CD4-positive, alpha-beta memory T cell (primary cell): ENCODE results near the gene FHOD3. TPM values are rescaled to one million over a fixed set of nuclear protein-coding genes. Genes with fewer than 3 reads are reported as not detected.
A peak's percentile ranks its signal among the peaks of the same experiment; 100 is the strongest.

Experiments
- CTCF ChIA-PET: fragments of 350-600 bp; sonication (Branson Sonifier 250); formaldehyde crosslinking; loops from one replicate; lab custom pipeline; 2021; ENCODE audit warnings: inconsistent platforms; ENCODE audit not compliant: partially characterized antibody; lab: Charles Lee
- POLR2A ChIA-PET: fragments of 350-600 bp; sonication (Branson Sonifier 250); formaldehyde crosslinking; loops from one replicate; lab custom pipeline; 2021; ENCODE audit not compliant: partially characterized antibody; lab: Charles Lee
- DNase-seq, 5 donors: peaks; one replicate each; pipeline versions ENCODE4 v3.0.0 to v3.0.0-alpha.2; 2020 to 2022; ENCODE audit warnings: mixed read lengths in 1 of 5
- H3K27ac ChIP-seq: one replicate; pipeline ENCODE4 v1.7.0; 2013; ENCODE audit warnings: low read depth, low read length
- H3K27me3 ChIP-seq: 2 replicates; pipeline ENCODE4 v1.7.0; 2013; ENCODE audit warnings: mild to moderate bottlenecking, low read length, moderate library complexity; ENCODE audit not compliant: insufficient read depth
- H3K36me3 ChIP-seq: 2 replicates; pipeline ENCODE4 v1.7.0; 2013; ENCODE audit warnings: mild to moderate bottlenecking, low read length, moderate library complexity; ENCODE audit not compliant: insufficient read depth
- H3K4me1 ChIP-seq: 2 replicates; pipeline ENCODE4 v1.7.0; 2013; ENCODE audit warnings: mild to moderate bottlenecking, low read length, moderate library complexity; ENCODE audit not compliant: insufficient read depth
- H3K4me3 ChIP-seq, 2 donors: one replicate each; pipeline ENCODE4 v1.7.0; 2013; ENCODE audit warnings: low read length in 2 of 2, mild to moderate bottlenecking in 1 of 2
- H3K9me3 ChIP-seq, 2 donors: one replicate each; pipeline ENCODE4 v1.7.0; 2013; ENCODE audit warnings: low read length in 2 of 2, control low read depth in 1 of 2; ENCODE audit not compliant: control insufficient read depth in 1 of 2
- H3K27ac Mint-ChIP-seq, 7 donors: one replicate each; pipeline ENCODE4 v1.8.0; 2020 to 2021; ENCODE audit warnings: mixed read lengths in 7 of 7, mild to moderate bottlenecking in 6 of 7, inconsistent platforms in 3 of 7, moderate library complexity in 3 of 7
- H3K27me3 Mint-ChIP-seq, 2 donors: one replicate each; pipeline ENCODE4 v1.8.0; 2020 to 2021; ENCODE audit warnings: mixed read lengths in 2 of 2
- H3K36me3 Mint-ChIP-seq, 2 donors: one replicate each; pipeline ENCODE4 v1.8.0; 2020 to 2021; ENCODE audit warnings: mixed read lengths in 2 of 2, inconsistent platforms in 1 of 2, mild to moderate bottlenecking in 1 of 2
- H3K4me1 Mint-ChIP-seq, 4 donors: one replicate each; pipeline ENCODE4 v1.8.0; 2020 to 2021; ENCODE audit warnings: mixed read lengths in 4 of 4, mild to moderate bottlenecking in 1 of 4
- H3K4me3 Mint-ChIP-seq, 8 donors: one replicate each; pipeline ENCODE4 v1.8.0; 2020 to 2021; ENCODE audit warnings: mixed read lengths in 8 of 8, mild to moderate bottlenecking in 7 of 8, moderate library complexity in 6 of 8, inconsistent platforms in 3 of 8
- H3K9me3 Mint-ChIP-seq, 8 donors: one replicate each; pipeline ENCODE4 v1.8.0; 2020 to 2021; ENCODE audit warnings: mixed read lengths in 8 of 8, mild to moderate bottlenecking in 5 of 8, inconsistent platforms in 3 of 8, moderate library complexity in 1 of 8
- intact Hi-C: fragments of 100-400 bp; cut with micrococcal nuclease; formaldehyde crosslinking; loops from one replicate; pipeline ENCODE4 v1.15.1; 2023
- polyA plus RNA-seq, 2 donors: library from polyadenylated mRNA; unstranded; fragments of 300-500 nt; fragmentation: Illumina TruSeq; gene quantifications; one replicate each; pipeline ENCODE4 v1.2.3, GENCODE V29; 2021
- total RNA-seq, 2 experiments: library from RNA; stranded (reverse); gene quantifications; one replicate each; pipeline ENCODE4 v1.2.3, GENCODE V29; 2021

FHOD3 gene
- total RNA-seq (not detected), polyA plus RNA-seq (not detected)

DNA sequence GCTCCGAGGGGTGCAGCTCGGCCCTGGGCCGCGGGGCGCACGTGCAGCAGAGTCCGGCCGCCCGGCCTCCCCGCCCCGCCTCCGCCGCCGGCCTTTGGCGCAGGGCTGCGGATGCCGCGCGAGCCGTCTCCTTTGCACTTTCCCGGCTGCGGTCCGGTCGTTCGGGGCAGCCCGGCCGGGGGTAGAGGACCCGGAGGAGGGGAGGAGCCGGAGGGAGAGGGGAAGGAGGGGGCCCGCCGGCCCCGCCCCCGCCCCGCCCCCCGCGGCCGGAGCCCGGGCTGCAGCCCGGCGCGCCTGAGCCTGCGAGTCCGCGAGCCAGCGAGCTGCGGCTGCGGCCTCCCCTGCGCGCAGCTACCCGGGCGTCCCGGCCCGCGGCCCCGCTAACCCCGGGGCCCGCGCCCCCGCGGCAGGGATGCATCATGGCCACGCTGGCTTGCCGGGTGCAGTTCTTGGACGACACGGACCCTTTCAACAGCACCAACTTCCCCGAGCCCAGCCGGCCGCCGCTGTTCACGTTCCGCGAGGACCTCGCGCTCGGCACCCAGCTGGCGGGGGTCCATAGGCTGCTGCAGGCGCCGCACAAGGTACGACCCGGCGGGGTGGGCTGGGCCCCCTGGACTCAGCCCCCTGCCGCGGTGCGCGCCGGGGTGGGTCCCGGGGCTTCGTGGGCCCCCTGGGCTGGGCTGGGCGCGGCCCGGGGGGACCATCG is at the start of gene FHOD3:
Gene FHOD3, plus strand, starts transcription at position 297 of the 709 bp plus-strand sequence. Its CDS starts 123 bp downstream, at position 420.
- no peak within 1 kb of the TSS for H3K4me3 ChIP-seq
- H3K27me3 ChIP-seq: peaks cover 15% of the 10 kb centered on the region
- ChIA-PET POLR2A (no interaction called here), CTCF (no interaction called here)
- peaks cover 8% of the 10 kb centered on the region for H3K4me1 ChIP-seq
- H3K9me3 Mint-ChIP-seq: no peaks in the 10 kb centered on the region
- no peaks in the 10 kb centered on the region for H3K36me3 Mint-ChIP-seq
- H3K27me3 Mint-ChIP-seq: peaks cover 14 to 20% of the 10 kb centered on the region in 2 donors
- H3K4me3 Mint-ChIP-seq: peak within 1 kb of the TSS in 4 of 8 donors; percentile 17 to 68 (median 46)
- no peak within 1 kb of the TSS for H3K27ac Mint-ChIP-seq
- no peaks in the 10 kb centered on the region for H3K36me3 ChIP-seq
- peaks cover 0 to 4% (median 0%) of the 10 kb centered on the region in 4 donors for H3K4me1 Mint-ChIP-seq
- no peak within 1 kb of the TSS for H3K27ac ChIP-seq
- no peaks in the 10 kb centered on the region for H3K9me3 ChIP-seq
- intact Hi-C loops: no loop called here
- DNase-seq: no peak

DNA sequence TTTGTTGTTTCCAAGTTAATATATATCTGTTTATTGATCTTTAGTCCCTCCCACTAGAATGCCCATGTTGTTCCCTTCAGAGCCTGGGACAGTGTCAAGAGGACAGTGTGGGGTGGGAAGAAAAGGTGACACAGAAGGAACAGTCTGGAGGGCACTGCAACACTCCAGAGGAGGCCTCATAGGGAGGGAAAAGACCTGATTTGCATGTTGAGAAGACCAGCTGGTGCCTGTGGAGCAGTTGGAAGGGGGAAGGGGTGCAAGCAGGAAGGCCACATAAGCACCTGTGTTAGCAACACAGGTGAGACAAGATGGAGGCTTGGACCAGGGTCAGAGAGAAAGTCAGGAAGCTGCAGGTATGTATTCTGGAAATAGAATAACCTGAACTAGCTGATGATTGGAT is 48.1 kb upstream of the FHOD3 start:
- Histone ChIP-seq H3K27ac (no peak overlapping the region), H3K4me1 (no peaks in the 10 kb centered on the region), H3K27me3 (no peaks in the 10 kb centered on the region), H3K9me3 (no peaks in the 10 kb centered on the region), H3K4me3 (no peak overlapping the region), H3K36me3 (no peaks in the 10 kb centered on the region)
- Mint-ChIP-seq H3K36me3 (peaks cover 0 to 2% of the 10 kb centered on the region in 2 donors), H3K27ac (no peak overlapping the region), H3K4me3 (no peak overlapping the region), H3K9me3 (peaks cover 3 to 30% (median 17%) of the 10 kb centered on the region in 8 donors), H3K4me1 (no peaks in the 10 kb centered on the region), H3K27me3 (peaks cover 19 to 23% of the 10 kb centered on the region in 2 donors)
- DNase-seq: no peak
- POLR2A ChIA-PET: no interaction called here
- CTCF ChIA-PET: no interaction called here
- intact Hi-C loops: no loop called here

DNA sequence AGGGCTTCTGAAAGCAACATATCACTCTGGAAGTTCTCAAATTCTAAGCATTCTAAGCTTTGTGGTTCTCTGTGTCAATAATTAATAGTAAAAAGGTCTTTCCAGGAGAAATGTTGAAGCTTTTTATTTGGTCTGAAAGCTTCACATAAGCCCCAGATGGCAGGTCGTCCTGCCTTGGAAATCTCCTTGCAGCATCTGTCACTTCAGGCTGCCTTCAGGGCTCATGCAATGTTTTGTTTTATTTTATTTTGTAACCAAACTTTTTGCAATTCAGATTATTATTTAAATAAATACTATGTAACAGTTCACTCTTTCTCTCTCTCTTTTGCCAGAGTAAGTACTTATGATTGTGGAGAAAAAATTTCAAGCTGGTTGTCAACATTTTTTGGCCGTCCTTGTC is 46.7 kb upstream of the FHOD3 start:
- H3K4me1 Mint-ChIP-seq: no peaks in the 10 kb centered on the region
- peaks cover 0 to 2% of the 10 kb centered on the region in 2 donors for H3K36me3 Mint-ChIP-seq
- Histone ChIP-seq H3K9me3 (no peaks in the 10 kb centered on the region), H3K4me3 (no peak overlapping the region), H3K36me3 (no peaks in the 10 kb centered on the region), H3K4me1 (no peaks in the 10 kb centered on the region), H3K27ac (no peak overlapping the region), H3K27me3 (no peaks in the 10 kb centered on the region)
- intact Hi-C loops: no loop called here
- peaks cover 0 to 17% (median 9%) of the 10 kb centered on the region in 8 donors for H3K9me3 Mint-ChIP-seq
- POLR2A ChIA-PET: no interaction called here
- H3K27me3 Mint-ChIP-seq: peaks cover 17 to 19% of the 10 kb centered on the region in 2 donors
- H3K27ac Mint-ChIP-seq: no peak overlapping the region
- no peak overlapping the region for H3K4me3 Mint-ChIP-seq
- CTCF ChIA-PET: no interaction called here
- no peak for DNase-seq

DNA sequence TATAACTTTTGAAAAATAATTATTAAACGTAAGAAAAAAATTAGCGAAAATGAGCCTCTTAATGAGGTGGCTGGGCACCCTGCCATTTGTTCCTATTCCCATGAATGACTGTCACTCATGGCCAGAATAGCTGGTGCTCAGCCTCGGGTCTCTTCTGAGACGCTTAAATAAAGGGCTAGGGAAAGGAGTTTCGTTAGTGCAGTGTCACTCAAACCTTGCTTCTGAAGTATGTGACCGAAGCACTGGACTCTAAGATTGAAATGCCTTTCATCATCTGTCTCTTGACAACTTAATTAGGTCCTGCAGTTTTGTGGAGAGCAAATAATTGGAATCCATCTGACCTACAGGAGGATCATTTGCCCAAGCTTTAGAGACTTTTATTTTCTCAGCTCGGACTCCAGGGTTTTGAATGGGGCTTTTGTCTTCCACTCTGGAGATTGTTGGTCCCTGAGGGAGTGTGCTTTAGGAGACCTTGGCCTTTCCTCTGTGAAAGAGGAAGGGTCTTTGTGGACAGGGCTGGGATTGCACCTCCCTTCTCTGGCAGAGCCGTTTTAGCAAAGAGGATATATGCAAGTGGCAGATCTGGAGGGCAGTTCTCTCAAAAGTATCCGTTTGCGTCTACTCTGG is 42.3 kb upstream of the FHOD3 start:
- ChIA-PET CTCF (no interaction called here), POLR2A (no interaction called here)
- H3K36me3 Mint-ChIP-seq: no peaks in the 10 kb centered on the region

DNA sequence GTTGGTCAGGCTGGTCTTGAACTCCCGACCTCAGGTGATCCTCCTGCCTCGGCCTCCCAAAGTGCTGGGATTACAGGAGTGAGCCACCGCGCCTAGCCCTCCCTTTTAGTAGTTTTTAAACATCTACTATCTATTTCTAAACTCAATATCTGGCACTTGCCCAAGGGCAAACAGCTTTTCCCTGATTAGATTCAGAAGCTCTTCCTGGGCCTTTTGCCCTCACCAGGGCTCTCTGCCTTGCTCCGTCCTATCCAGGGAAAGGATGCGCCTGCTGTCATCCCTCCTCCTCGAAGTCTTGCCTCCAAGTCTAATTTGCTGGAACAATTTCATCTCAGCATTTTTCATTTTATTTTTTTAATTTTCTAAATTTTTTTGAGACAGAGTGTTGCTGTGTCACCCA is 41.4 kb upstream of the FHOD3 start:
- no peaks in the 10 kb centered on the region for H3K27me3 ChIP-seq
- no peak overlapping the region for H3K27ac ChIP-seq
- Mint-ChIP-seq H3K4me3 (no peak overlapping the region), H3K27me3 (peaks cover 0 to 5% of the 10 kb centered on the region in 2 donors), H3K4me1 (no peaks in the 10 kb centered on the region), H3K36me3 (no peaks in the 10 kb centered on the region), H3K9me3 (no peaks in the 10 kb centered on the region), H3K27ac (no peak overlapping the region)
- ChIA-PET POLR2A (no interaction called here), CTCF (no interaction called here)
- DNase-seq: no peak
- H3K9me3 ChIP-seq: no peaks in the 10 kb centered on the region
- intact Hi-C loops: no loop called here
- no peaks in the 10 kb centered on the region for H3K4me1 ChIP-seq
- no peaks in the 10 kb centered on the region for H3K36me3 ChIP-seq
- no peak overlapping the region for H3K4me3 ChIP-seq

More for the DNA sequence above, 42.3 kb upstream of the FHOD3 start:
- no peaks in the 10 kb centered on the region for H3K4me1 ChIP-seq
- no peaks in the 10 kb centered on the region for H3K9me3 ChIP-seq
- Mint-ChIP-seq H3K9me3 (no peaks in the 10 kb centered on the region), H3K4me1 (no peaks in the 10 kb centered on the region), H3K27ac (no peak overlapping the region), H3K27me3 (peaks cover 0 to 5% of the 10 kb centered on the region in 2 donors), H3K4me3 (no peak overlapping the region)
- intact Hi-C loops: no loop called here
- no peak overlapping the region for H3K27ac ChIP-seq
- no peak overlapping the region for H3K4me3 ChIP-seq
- H3K27me3 ChIP-seq: no peaks in the 10 kb centered on the region
- no peaks in the 10 kb centered on the region for H3K36me3 ChIP-seq
- DNase-seq: no peak

DNA sequence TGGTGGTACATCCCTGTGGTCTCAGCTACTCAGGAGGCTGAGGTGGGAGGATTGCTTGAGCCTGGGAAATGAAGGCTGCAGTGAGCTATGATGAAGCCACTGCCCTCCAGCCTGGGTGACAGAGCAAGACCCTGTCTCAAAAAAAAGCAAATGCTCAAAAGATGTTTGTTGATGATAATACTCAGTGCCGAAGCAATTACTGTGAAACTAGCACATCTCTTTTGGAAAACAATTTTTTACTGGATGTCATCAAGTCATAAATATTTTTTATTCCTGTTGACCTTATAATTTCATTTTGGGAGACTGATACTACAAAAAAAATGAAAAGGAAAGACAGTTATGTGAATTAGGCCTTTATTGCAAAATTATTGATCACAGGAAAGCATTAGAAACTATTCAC is 34.5 kb upstream of the FHOD3 start:
- H3K27me3 ChIP-seq: no peaks in the 10 kb centered on the region
- Mint-ChIP-seq H3K9me3 (no peaks in the 10 kb centered on the region), H3K36me3 (no peaks in the 10 kb centered on the region), H3K27ac (no peak overlapping the region), H3K4me3 (no peak overlapping the region), H3K27me3 (peaks cover 2 to 3% of the 10 kb centered on the region in 2 donors), H3K4me1 (no peaks in the 10 kb centered on the region)
- no peak for DNase-seq
- no peak overlapping the region for H3K27ac ChIP-seq
- H3K4me1 ChIP-seq: no peaks in the 10 kb centered on the region
- no peaks in the 10 kb centered on the region for H3K9me3 ChIP-seq
- H3K36me3 ChIP-seq: no peaks in the 10 kb centered on the region
- intact Hi-C loops: no loop called here
- no peak overlapping the region for H3K4me3 ChIP-seq
- ChIA-PET POLR2A (no interaction called here), CTCF (no interaction called here)

DNA sequence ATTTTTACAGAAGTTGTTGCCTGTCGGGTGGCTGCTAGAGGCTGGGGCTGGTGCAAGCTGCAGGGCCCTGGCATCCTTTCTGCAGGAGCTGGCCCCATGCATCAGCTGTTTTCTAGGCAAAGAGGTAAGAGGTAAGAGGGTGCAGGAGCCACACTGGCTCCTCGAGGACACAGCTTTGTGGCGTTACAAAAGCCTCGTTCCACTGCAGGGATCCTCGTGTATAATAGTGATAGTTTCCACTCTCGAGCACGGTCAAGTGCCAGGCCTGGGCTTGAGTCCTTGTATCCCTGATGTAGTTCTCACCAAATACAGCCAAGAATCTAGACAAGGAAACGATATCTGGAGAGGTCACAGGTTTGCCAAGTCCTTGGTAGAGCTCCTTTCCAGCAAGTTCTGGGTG is 33.2 kb upstream of the FHOD3 start:
- H3K9me3 ChIP-seq: no peaks in the 10 kb centered on the region
- H3K27me3 Mint-ChIP-seq: peaks cover 0 to 2% of the 10 kb centered on the region in 2 donors
- no peak for DNase-seq
- POLR2A ChIA-PET: interaction anchor here (0.6 kb wide), 1 partner anchor 179 kb away, joined by 3 read pairs; no protein-coding TSS in a partner anchor
- no peaks in the 10 kb centered on the region for H3K4me1 Mint-ChIP-seq
- H3K4me3 ChIP-seq: no peak overlapping the region
- no peaks in the 10 kb centered on the region for H3K27me3 ChIP-seq
- no peaks in the 10 kb centered on the region for H3K36me3 Mint-ChIP-seq
- no peak overlapping the region for H3K4me3 Mint-ChIP-seq
- CTCF ChIA-PET: interaction anchor here (1.7 kb wide), 1 partner anchor 20 kb away, joined by 6 read pairs; no protein-coding TSS in a partner anchor
- no peak overlapping the region for H3K27ac Mint-ChIP-seq
- no peaks in the 10 kb centered on the region for H3K4me1 ChIP-seq
- intact Hi-C loops: no loop called here
- no peaks in the 10 kb centered on the region for H3K9me3 Mint-ChIP-seq
- no peak overlapping the region for H3K27ac ChIP-seq
- H3K36me3 ChIP-seq: no peaks in the 10 kb centered on the region
